K562 (cell line): ENCODE data around the gene TSEN34. TPM values are rescaled to one million over a fixed set of nuclear protein-coding genes. Genes with fewer than 3 reads are reported as not detected.

Source experiments
- BMI1 ChIP-seq: fragments of 150-350 bp; IDR thresholded peaks from 2 replicates; pipeline ENCODE4 v1.6.1; 2014; ENCODE audit warnings: low read length
- CBX3 ChIP-seq, 2 experiments: IDR thresholded peaks; 1 replicate in 1 of 2; 2 replicates in 1 of 2; pipeline ENCODE4 v1.6.1; 2012; ENCODE audit warnings: inconsistent platforms in 2 of 2, low read length in 2 of 2, borderline replicate concordance in 1 of 2, control low read depth in 1 of 2
- CTCFL ChIP-seq: IDR thresholded peaks from 2 replicates; pipeline ENCODE4 v1.6.1; 2011; ENCODE audit warnings: borderline replicate concordance, low read depth, mild to moderate bottlenecking, moderate library complexity, low read length; ENCODE audit not compliant: insufficient read depth, poor library complexity, severe bottlenecking
- E2F6 ChIP-seq, 2 experiments: IDR thresholded peaks; 2 replicates each; pipeline ENCODE4 v1.6.1; 2011; ENCODE audit warnings: borderline replicate concordance in 1 of 2, control low read depth in 1 of 2, low read depth in 1 of 2, low read length in 1 of 2, mild to moderate bottlenecking in 1 of 2, mixed read lengths in 1 of 2, moderate library complexity in 1 of 2; ENCODE audit not compliant: insufficient read depth in 1 of 2, insufficient read length in 1 of 2, poor library complexity in 1 of 2, severe bottlenecking in 1 of 2; ENCODE audit errors: extremely low read depth in 1 of 2
- FOXK2 ChIP-seq, 2 experiments: fragments of 450-650 bp; IDR thresholded peaks in 1 of 2; conservative IDR thresholded peaks in 1 of 2; 2 replicates each; pipeline ENCODE4 v1.6.1; 2016; ENCODE audit warnings: low read depth in 2 of 2, mild to moderate bottlenecking in 1 of 2
- MYBL2 ChIP-seq, 2 experiments: fragments of 450-650 bp in 1 of 2; sonication (generic) in 1 of 2; formaldehyde crosslinking in 1 of 2; IDR thresholded peaks; 2 replicates each; pipeline versions ENCODE4 v1.6.1 to v1.8.1; 2017 to 2022; ENCODE audit warnings: borderline replicate concordance in 1 of 2, inconsistent platforms in 1 of 2, low read depth in 1 of 2, mild to moderate bottlenecking in 1 of 2, missing genetic modification reagents in 1 of 2, moderate library complexity in 1 of 2
- PML ChIP-seq: IDR thresholded peaks from 2 replicates; pipeline ENCODE4 v1.6.1; 2012; ENCODE audit warnings: low read length, inconsistent platforms
- SAP30 ChIP-seq: fragments of 200-600 bp; sonication (generic); IDR thresholded peaks from 2 replicates; pipeline ENCODE4 v1.6.1; 2012; ENCODE audit warnings: borderline replicate concordance, low read depth, mild to moderate bottlenecking, moderate library complexity, low read length, control low read depth, inconsistent platforms; ENCODE audit not compliant: insufficient read depth, poor library complexity, severe bottlenecking
- THRA ChIP-seq: fragments of 450-650 bp; IDR thresholded peaks from 2 replicates; pipeline ENCODE4 v1.6.1; 2017; ENCODE audit warnings: mild to moderate bottlenecking, moderate library complexity
- VEZF1 ChIP-seq: fragments of 200-800 bp; sonication (Bioruptor generic); IDR thresholded peaks from 2 replicates; pipeline ENCODE4 v1.6.1; 2017; ENCODE audit warnings: missing genetic modification characterization, missing compliant biosample characterization
- ZKSCAN1 ChIP-seq: fragments of 150-350 bp; IDR thresholded peaks from 2 replicates; pipeline ENCODE4 v1.6.1; 2016; ENCODE audit warnings: low read depth, low read length
- ZNF133 ChIP-seq: fragments of 250-450 bp; sonication (Bioruptor Pico); IDR thresholded peaks from 2 replicates; pipeline ENCODE4 v1.4.0; 2020; ENCODE audit warnings: mild to moderate bottlenecking
- ZNF174 ChIP-seq: fragments of 250-450 bp; sonication (Bioruptor Pico); IDR thresholded peaks from 2 replicates; pipeline ENCODE4 v1.4.0; 2020; ENCODE audit warnings: mild to moderate bottlenecking
- ZNF239 ChIP-seq: fragments of 250-450 bp; sonication (Bioruptor Pico); IDR thresholded peaks from 2 replicates; pipeline ENCODE4 v1.4.0; 2020; ENCODE audit warnings: mild to moderate bottlenecking
- polyA plus RNA-seq, 8 experiments: library from polyadenylated mRNA; depleted of rRNA in 4 of 8; stranded (reverse) in 5 of 8; unstranded in 3 of 8; fragments of >200 nt; fragmentation: Nextera tagmentation in 2 of 8; fragmentation: Illumina TruSeq in 1 of 8; extraction: Ambion mirVana in 2 of 8; extraction: Trizol in 1 of 8; gene quantifications; 2 replicates each; pipeline versions ENCODE4 v1.2.1 to v1.2.3, GENCODE V29; 2011 to 2014; ENCODE audit warnings: inconsistent platforms in 1 of 8, missing spikeins in 1 of 8
- total RNA-seq, 7 experiments: library from RNA; depleted of rRNA in 6 of 7; stranded (reverse); fragments of >200 nt in 6 of 7; fragmentation: Illumina TruSeq in 2 of 7; extraction: Trizol in 2 of 7; gene quantifications; 2 replicates each; pipeline versions ENCODE4 v1.2.1 to v1.2.3, GENCODE V29; 2011 to 2021; ENCODE audit warnings: low replicate concordance in 1 of 7
- TF ChIP-seq, protein P1 (sequence below), 2 experiments: fragments of 450-650 bp in 1 of 2; sonication (generic) in 1 of 2; formaldehyde crosslinking; conservative IDR thresholded peaks; 2 replicates each; pipeline versions ENCODE4 v1.4.0 to v1.8.1; 2020 to 2022; ENCODE audit warnings: mild to moderate bottlenecking in 1 of 2, missing genetic modification reagents in 1 of 2
- TF ChIP-seq, protein P2 (sequence below): fragments of 450-650 bp; formaldehyde crosslinking; IDR thresholded peaks from 2 replicates; pipeline ENCODE4 v1.4.0; 2020; ENCODE audit warnings: mild to moderate bottlenecking, moderate library complexity

TSEN34 gene
- total and polyA plus RNA-seq, 9 of the 15 experiments (the other 6 are each of a cell fraction or from before 2014, with no cell fraction given): 3.1 to 57.6 (median 29.5) TPM

DNA sequence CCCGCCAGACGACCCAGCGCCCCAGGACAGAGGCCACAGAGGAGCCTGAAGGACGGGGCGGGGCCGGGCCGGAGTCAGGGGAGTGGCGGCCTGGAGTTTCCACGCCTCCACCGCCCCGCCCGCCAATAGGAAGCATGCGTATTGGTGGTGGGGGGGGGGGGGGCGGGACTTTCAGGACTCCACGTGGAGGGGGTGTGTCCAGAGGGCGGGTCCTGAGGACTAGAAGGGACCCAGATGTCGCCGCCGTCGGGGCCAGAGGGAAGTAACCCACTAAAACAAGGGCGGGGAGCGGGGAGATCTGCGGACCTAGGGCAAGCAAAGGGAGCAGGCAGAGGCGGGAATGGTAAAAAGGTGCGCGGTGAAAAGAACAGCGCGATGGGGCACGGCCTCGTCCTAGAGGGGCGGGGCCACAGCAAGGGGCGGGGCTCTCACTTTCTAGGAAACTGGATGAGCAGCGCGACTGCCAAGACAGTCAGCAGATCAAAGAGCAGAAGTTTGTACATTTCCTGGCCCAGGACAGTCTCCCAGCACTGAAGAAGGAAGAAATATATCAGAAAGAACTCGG, 28.8 kb upstream of the TSEN34 start (continued):
- TF ChIP-seq VEZF1 (CRISPR knock-in tag) (peak; percentile 92), THRA (no peak), PML (no peak), ZNF239 (no peak), CBX3 (IDR thresholded peaks at IDR 0.05; ENCODE audit: borderline replicate concordance in 1 of 2, low read length in 2 of 2) (no peak), FOXK2 (conservative IDR thresholded peaks at IDR 0.05 in 1 of 2, IDR thresholded peaks at IDR 0.05 in 1 of 2; ENCODE audit: low read depth in 2 of 2) (peak; percentile 52 to 66; a peak in 1 of 4 replicates), E2F6 (IDR thresholded peaks at IDR 0.05; ENCODE audit: borderline replicate concordance in 1 of 2, extremely low read depth in 1 of 2, insufficient read depth in 1 of 2, insufficient read length in 1 of 2, low read depth in 1 of 2, low read length in 1 of 2, poor library complexity in 1 of 2, severe bottlenecking in 1 of 2) (peak; percentile 17 to 48), CTCFL (no peak), ZNF174 (CRISPR knock-in tag) (no peak), SAP30 (peak; percentile 77), ZNF133 (CRISPR knock-in tag) (no peak), BMI1 (no peak), MYBL2 (IDR thresholded peaks at IDR 0.05; ENCODE audit: low read depth) (no peak), MYBL2 (CRISPR knock-in tag; IDR thresholded peaks at IDR 0.05; ENCODE audit: borderline replicate concordance) (no peak), ZKSCAN1 (no peak)
- TF ChIP-seq, protein P1, sequence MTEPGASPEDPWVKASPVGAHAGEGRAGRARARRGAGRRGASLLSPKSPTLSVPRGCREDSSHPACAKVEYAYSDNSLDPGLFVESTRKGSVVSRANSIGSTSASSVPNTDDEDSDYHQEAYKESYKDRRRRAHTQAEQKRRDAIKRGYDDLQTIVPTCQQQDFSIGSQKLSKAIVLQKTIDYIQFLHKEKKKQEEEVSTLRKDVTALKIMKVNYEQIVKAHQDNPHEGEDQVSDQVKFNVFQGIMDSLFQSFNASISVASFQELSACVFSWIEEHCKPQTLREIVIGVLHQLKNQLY (CRISPR knock-in tag; conservative IDR thresholded peaks at IDR 0.05): no peak
- TF ChIP-seq, protein P2, sequence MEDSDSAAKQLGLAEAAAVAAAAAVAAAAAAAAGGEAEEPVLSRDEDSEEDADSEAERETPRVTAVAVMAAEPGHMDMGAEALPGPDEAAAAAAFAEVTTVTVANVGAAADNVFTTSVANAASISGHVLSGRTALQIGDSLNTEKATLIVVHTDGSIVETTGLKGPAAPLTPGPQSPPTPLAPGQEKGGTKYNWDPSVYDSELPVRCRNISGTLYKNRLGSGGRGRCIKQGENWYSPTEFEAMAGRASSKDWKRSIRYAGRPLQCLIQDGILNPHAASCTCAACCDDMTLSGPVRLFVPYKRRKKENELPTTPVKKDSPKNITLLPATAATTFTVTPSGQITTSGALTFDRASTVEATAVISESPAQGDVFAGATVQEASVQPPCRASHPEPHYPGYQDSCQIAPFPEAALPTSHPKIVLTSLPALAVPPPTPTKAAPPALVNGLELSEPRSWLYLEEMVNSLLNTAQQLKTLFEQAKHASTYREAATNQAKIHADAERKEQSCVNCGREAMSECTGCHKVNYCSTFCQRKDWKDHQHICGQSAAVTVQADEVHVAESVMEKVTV (CRISPR knock-in tag): no peak
